Suppressor macrophage treated with lipopolysaccharide for 4 hours (primary cell): ENCODE results near the gene TNIK.
A peak's percentile ranks its signal among the peaks of the same experiment; 100 is the strongest.

Source experiments
- DNase-seq: peaks from one replicate; pipeline ENCODE4 v3.0.0-alpha.2; 2020

The TNIK gene

DNA sequence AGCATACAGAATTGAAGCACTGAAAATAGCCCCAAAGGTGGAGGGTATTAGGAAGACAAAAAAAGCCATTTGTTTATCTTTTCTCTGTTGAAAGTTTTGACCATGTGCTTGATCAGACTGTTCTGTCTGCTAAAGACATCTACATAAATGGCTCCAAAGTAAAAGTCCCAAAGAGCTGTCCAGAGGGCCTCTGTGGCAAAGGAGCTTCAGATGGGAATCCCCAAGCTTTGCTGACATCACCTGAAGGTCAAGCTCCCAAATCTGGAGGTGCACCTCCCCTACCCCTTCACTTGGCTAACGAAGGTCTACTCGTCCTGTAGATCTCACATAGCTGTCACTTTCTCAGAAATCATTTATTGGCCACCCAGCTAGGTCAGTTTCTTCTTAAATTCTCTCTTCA is 239.1 kb downstream of the TNIK start:
- DNase-seq, result no peak

DNA sequence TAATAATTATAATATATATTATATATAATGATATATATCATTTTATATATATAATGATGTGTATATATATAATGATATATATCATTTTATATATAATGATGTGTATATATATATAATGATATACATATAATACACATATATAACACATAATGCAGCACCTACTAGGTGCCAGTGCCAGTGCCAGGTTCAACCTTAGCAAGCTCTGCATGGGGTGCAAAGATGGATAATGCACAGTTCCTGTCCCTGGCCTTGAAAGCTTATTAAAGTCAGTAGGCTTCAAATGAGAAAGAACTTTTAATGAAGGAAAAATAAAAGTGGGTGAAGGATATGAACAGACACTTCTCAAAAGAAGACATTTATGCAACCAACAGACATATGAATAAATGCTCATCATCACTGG is 240.9 kb downstream of the TNIK start:
- DNase-seq, result no peak

DNA sequence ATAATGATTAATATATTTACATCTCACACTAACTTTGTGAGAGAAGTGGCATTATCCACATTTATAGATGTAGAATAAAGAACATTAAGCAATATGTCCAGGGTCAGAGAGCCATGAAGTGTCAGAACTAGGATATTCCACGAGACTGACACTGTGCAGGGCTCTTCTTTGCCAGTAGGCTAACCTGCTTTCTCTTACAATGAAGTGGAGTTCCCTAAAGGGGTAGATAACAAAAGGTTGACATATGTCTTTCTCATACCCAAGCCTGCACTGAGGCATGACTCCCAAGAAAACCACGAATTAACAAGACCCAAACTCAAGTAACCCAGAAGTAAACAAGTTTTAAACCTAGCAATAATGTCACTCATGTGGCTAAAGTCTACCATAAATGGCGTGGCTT is 242.1 kb downstream of the TNIK start:
- DNase-seq, result no peak

DNA sequence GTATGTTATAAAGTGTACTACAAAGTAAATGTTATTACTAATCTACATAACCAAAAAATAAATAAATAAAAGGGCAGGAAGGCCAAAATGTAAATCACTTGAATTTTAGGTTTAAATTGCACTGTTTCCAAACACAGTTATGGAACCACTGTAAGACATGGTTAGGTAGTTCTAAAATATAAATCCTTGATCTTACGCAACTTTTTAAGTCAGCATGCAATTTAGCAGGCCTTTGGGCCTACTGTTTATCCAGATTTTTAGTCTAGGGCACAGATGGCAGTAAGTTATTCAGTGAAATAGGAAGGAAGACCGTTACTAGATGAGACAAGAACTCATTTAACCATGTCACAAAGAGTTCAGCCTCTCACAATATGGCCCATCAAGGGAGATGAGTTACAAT is 246.3 kb downstream of the TNIK start:
- no peak for DNase-seq

DNA sequence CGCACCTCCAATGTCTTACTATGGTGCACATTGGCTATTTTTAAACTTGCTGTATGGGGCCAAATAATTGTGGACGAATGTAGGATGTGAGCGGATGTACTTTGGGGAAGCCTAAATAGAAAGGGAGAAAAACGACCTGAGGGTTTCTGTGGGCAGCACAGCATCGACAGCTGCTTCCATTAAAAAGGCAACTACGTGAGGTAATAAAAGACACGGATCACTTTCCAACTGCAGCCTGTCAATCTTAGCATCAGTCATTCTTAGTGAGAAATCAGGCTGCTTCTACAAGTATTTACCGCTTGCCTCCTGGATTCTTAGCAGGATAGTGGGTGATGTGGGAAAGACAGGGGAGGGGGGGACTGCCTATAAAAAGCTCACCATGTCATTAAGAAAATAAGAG is 247.0 kb downstream of the TNIK start:
- DNase-seq, result no peak

DNA sequence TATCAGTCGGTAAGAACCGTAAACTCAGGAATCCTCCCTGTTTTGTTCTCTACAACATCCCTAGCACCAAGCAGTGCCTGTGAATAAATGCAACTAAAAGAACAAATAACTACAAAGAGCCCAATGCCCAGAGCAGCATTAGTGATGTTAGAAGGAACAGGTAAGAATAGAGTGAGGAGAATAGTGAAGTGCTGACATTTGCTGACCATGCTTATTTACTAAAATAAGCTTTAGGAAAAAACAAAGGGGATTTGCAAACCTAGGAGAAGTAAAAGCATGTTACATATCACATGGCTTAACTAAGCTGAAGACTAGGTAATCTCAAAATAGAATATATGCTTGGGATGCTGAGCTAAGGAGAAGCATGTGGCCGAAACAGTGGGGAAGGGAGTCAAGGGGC is 247.6 kb downstream of the TNIK start:
- DNase-seq, result no peak

DNA sequence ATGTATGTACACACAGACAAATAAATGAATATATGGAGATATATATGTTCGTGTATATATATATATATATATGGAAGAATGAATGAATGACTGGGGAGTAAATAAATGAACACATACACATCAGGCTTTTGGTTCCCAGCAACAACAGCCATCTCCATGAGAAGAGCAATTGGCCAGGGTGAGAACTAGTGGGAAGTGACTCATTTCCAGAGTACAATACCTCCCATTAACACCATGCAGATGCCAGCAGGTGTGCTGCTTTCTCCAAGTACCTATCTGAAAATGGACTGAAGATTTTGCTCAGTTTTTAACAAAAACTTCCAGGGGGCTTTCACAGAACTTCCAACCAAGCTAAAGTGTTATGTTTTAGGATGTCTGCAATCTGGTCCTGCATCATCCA is 253.9 kb downstream of the TNIK start:
- DNase-seq, result no peak

DNA sequence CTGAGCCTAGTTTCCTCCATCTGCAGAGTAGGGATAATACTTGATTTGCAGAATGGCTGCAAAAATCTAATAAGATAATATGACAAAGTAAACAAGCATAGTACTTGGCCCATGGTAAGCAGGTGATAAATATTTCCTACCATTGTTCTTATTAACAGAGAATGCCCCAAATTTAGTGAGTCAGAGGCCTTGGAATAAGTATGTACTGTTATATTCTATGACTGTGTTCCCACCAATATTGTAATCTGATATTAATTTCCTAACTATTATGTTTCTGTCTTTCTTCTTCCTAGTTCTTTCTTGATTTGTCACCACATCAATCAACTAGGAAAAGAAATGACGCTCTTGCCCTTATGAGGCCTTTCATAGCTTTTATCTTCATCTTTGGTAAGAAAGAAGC is 255.3 kb downstream of the TNIK start:
- no peak for DNase-seq

DNA sequence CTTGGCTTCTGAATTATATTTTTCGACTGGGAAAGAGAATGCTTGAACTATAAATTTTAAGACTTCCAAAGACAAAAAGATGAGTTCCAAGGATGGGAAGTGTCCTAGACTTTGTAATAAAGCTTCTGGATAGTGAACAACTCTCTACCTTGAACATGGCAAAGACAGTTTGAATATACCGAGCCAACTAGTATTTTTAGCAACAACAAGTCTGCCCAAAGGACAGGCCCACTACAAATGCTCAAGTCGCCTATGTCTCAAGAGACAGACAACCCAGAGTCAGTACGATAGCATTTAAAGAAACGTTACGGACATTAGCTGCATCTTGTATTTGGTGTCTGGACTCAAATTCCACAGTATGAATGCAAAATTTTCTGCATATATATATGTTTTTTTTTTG is 258.4 kb downstream of the TNIK start:
- no peak for DNase-seq

DNA sequence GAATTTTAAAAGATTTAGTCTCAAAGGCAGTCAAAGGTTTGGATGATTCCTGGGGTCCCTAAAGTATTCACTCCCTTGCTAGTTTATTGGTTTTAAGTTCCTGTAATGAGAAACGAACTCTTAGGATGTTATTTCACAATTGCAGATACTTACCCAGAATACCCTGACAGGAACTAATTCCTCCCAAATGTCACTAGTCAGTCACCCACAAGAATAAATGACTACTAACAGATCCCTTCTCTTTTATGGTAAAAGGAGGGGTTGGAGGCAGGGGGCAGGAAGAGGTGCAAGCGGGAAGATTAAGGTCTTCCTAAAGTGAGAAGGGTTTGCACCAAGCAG is 259.5 kb downstream of the TNIK start:
- DNase-seq, result no peak

DNA sequence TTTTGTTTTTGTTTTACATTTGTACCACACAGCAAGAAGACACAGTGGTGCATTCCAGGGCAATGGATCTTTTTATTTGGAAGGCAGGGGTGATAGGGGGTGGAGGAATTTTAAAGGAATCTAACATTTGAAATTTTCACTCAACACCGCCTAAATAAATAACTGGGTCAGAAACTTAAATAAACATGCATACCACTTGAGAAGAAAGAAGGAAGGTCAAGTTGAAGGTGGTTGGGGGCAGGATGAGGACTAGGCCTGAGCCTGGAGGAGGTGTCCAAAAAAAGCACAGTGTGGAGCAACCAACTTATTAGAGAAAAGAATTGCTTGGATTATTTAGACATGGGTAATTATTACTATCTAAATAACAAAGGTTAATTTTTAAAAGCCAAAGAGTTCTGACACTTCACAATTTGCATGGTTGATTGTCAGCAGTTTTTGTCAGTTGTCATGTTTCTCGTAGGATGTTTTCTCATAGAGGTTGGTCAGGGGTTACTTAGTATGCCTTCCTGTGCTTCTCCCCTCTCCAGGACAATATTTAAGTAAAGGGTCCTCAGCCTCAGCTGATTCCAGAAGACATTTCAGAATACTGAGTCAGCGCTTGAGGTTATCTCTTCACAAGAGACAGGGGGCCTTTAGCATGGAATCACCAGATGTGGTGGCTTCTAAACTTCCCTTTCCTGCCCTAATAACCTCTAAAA is 260.0 kb downstream of the TNIK start:
- DNase-seq, result no peak

DNA sequence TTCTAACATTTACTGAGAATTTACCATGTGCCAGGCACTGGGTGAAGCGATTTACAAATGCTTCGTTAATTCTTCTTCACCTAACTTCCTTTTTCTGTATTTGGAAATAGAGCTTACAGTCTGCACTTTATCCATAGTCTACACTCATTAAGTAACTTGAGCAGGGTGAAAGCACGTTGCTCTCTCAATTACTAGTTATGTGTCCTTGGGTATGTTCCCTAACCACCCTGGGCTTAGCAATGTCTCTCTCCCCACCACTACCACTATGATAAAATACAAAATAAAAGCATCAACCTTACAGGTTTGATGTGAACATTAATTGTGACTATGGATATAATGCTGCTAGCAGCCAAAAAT is 260.8 kb downstream of the TNIK start:
- DNase-seq, result no peak

DNA sequence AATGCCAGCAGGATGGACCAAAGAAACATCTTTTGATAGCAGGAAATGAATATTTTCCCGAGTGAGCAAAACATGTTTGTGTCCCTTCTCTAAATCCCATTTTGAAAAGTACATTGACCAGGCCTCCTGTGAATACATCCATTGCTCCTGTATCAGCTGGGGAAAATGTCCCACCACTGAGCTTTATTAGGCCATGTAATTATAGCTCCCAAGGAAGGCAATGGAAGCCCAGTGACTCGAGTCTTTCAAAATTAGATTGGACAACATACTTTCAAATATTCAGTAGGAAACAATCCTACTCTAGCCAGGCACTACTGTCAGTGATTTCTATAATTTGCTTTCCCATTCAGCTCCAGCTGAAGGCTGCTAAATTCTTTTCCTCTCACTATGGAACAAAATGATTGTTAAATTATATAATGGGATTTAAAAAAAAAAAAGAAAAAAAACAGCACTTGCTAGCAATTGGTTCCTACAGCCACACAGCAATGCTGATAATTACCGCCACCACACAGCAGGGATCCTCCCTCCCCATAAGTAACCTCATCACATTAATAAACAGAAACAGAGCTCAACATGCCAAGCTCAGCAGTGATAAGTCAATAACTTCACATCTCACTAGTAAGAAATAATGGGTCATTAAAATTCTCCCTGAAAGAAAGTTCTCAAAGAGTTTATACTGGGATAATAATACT is 261.3 kb downstream of the TNIK start:
- DNase-seq, result no peak

DNA sequence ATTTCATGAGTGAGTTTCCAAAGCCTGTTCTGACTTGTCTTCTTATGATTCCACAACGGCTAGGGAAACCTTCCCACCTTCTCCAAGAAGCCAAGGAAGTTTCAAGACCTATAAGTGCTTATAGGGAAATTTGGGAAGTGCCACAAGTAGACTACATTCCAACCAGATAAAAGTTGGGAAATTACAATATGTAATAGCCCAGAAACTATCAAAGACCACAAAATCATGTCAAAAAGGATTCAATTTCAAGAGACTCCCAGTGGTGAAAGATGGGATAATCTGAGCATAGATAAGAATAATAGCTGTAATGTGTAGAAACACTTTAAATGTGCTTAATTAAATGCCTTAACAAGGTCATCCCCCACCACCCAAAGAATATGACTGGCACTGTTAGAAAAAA is 264.5 kb downstream of the TNIK start:
- DNase-seq, result no peak

DNA sequence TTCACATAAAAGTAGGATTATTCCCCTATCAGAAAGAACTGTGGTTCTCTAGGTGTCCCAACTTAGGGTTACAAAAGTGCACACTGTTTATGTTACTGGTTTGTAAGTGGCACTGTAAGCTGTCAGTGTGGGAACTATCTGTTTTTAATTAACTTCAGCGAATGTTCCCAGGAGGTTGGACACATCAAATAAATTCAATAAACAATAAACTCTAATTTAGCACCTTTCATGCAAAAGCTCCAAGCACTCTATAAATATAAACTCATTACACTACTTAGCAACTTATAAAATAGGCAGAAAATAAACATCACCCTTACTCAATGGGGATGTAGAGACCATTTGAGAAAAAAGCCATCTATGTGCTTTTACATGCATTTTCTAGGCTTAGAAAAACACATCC is 265.2 kb downstream of the TNIK start:
- DNase-seq, result no peak

DNA sequence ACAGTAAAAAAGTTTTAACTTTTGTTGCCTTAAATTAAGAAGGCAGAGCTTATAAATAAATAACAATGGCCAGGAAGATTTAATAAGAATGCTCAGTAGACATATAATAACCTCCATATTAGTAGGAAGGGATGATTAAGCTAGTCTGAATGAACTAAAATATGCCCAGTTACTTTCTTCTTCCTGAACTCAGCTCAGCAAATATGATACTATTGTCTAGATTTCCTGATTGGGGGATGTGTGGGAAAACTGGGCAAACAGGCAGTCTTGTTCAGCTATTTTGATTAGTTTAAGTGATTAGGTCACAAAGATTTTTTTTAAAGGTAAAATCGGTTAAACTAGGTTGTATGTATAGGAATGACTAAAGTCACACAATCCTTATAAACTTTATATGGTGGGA is 266.5 kb downstream of the TNIK start:
- no peak for DNase-seq

DNA sequence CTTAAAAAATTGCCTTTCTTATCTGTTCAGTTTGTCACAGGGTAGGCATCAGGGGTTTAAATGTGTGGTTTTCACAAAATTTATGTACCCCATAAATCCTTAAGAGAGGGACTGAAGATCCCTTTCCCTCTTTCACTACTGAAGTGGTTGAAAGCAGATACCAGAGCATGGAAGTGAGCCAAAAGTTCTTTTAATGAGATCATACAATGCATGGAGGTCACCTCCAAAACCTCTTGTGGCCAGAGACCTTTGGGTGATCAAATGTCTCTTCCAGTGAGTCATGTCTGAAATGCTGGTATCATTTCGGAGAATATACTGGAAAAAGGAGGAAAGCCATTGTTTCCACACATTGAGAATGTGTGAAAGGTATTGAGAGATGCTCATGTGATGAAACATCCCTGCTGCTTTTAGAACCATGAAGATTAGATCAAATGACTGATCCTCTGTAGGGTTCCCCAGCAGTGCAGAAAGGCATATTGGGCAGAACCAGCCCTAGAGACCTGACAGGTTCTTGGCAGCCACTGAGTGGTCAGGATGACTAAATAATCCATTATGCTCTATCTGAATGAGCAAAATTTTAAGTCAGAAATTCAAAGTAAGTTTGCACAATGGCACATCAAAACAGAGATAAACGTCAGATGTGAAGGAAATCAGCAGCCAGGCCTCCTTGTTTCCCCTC is 267.9 kb downstream of the TNIK start:
- DNase-seq, result no peak

DNA sequence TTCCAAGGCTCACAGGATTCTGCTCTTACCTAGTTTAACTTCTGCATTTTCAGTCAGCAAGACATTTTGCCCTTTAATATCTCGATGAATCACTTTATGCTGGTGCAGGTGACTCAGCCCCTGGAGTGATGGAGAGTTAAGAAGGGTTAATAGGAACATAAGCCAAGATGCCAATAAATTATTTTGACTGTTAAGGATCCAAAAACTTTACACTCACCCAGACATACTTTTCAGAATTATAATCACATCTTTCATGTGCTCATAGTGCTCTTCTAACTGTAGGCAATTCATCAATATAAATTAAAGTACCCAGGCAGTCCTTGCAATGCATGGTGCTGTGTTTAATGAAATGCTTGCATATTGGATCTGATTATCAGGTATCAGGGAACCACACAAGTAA is 269.5 kb downstream of the TNIK start:
- peak; percentile 30 for DNase-seq

DNA sequence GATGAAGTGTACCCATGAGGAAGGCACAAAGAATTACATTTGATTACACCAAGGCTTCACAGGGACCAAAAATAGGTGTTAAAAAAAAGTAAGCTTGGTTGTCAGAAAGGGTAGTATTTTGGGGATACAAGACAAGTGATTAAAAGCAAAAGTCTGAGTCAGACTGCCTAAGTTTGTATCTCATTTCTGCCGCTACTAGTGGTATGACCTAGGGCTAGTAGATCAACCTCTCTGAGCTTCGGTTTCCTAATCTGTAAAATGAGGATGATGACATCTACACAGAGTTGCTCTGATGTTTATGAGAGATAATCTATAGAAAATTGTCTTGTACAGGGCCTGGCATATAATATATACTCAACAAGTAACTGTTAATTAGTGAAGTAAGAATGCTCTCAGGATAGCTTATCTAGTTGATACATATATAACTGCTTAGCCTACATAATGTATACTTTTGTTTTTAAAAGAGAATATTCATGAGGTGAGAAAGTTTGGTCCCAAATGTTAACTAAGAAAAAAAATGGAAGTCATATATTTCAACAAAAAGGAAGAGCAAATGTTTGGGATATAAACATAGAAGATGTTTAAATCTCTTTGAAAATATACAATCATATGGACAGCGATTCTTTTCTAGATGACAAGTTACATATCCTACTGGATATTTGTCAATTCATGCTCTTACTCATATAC is 270.7 kb downstream of the TNIK start:
- no peak for DNase-seq

DNA sequence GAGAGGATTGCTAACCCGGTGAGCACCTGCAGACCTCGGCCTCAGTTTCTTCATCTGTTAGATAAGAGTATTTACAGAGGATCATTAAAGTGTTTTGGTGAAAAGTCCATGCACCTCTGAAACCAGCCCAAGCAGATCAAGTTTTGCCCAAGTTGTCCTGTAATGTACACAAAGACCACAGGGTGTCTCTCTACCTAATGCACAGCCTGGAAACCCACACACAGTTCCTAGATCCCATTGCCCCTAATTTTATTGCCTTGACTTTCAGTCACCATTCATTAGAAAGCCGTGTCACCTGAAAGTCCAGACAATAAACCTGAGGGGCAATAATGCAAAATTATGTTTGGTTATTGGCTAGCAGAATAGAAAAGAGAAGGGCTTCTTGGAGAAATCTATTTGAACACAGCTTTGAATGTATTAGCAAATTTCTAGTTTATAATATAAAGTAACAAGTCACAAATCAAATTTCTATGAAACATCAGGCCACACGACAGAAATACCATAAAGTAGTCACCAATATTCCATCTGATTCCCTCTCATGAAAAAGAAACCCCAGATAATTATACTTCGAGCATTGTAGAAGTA is 272.4 kb downstream of the TNIK start:
- DNase-seq, result peak; percentile 30

DNA sequence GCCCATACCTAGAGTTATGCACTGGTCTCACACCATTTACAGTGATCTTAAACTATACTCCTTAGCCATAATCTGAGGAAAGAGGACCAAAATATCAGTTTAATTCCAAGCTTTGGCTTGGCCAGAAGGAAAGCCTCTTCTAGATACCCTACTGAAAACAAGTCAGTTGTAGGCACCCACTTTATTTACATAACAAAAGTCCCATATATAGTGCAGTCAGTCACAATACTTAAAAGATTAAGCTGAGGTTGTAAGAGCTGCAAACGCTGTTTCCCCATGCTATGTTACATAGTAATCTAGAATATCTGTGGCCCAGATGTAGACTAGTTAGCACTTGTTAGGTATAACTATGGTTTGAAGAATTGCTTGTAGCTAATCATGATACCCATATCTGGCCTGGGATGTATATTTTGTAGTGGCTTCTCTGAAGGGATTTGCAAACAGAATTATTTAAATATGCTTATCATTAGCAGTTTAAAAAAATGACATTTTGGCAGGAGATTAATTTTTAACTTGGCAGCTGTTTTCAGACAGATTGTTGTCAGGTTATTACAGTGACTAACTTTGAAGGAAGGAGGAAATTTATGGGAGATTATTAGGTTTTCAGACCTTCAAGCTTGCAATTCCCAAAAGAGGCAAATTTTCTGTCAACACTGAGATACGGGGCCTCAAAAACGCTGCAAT is 273.2 kb downstream of the TNIK start:
- no peak for DNase-seq

DNA sequence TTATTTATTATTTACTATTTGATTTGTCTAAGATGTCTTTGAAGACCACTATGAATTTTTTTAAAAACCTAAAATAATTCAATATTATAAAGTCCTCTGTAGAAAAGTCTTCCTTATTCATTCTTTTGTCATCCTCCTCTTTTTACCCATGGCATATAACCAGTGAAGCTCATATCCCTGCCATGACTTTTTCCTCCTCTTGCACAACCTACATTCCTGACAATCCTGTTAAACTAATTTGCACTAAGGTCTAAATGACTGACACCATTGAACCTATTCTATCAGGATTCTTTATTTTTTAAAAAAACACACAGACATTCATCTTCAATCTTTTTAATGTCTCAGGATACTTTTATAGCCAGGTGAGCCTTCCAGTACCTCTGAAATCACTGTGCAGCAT is 273.8 kb downstream of the TNIK start:
- no peak for DNase-seq

DNA sequence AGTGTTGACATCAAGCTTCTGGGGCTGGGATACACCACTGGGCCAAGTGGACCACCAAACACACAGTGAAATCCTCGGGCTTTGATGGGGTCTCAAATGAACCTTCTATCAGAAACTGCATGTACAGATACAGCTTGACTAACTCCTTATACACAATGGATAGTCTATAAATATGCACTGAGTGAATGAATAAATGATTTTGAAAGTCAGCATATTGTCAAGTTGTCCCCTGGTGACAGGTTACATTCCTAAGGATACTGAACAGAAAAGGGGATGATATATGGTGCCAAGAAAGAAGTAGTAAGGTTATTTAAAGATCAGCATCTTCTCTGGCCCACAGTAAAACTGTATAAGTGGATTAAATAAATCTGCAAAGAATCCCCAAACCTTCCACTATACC is 274.2 kb downstream of the TNIK start:
- DNase-seq, result no peak
